ENCODE measurements around the gene COL27A1.

GRCh38 chr9:114304416-114305188 lies 149.3 kb downstream of the COL27A1 start:
- TF ChIP-seq EZH2 (IDR thresholded peaks at IDR 0.05; ENCODE audit: borderline replicate concordance, low read depth, low read length, severe bottlenecking) (no peak), MAX (IDR thresholded peaks at IDR 0.05; ENCODE audit: insufficient read depth, insufficient read length) (no peak), CTCF (IDR thresholded peaks at IDR 0.05; ENCODE audit: extremely low read depth in 1 of 2, insufficient read depth in 1 of 2, low read depth in 1 of 2, low read length in 2 of 2) (no peak), POLR2A (IDR thresholded peaks at IDR 0.05; ENCODE audit: low read depth, low read length) (no peak)

Data from endothelial cell of umbilical vein (primary cell).